GM21825 (cell line): ENCODE results near the gene NCOA3.
"Not testable (repeated sequence)": the region's sequence is repeated elsewhere in the genome, so short reads cannot be mapped to it uniquely, and the experiment has no call there.

Experiments
- ATAC-seq: cut with Tn5 transposase; IDR thresholded peaks from one replicate; pipeline ENCODE4 v1.9.1; 2021; ENCODE audit warnings: mild to moderate bottlenecking, moderate library complexity; ENCODE audit not compliant: unreplicated experiment

Gene NCOA3

GRCh38 chr20:47561180-47561579 lies 59.5 kb downstream of the NCOA3 start:
- ATAC-seq, result no peak

GRCh38 chr20:47561603-47562583 lies 60.2 kb downstream of the NCOA3 start:
- ATAC-seq, result no peak

GRCh38 chr20:47566269-47566668 lies 64.6 kb downstream of the NCOA3 start:
- ATAC-seq, result no peak

- no peak for ATAC-seq
Observed at GRCh38 chr20:47568019-47568418, 66.3 kb downstream of the NCOA3 start.

GRCh38 chr20:47568837-47569410 lies 67.2 kb downstream of the NCOA3 start:
- no peak for ATAC-seq

- no peak for ATAC-seq
Observed at GRCh38 chr20:47571426-47571825, 69.7 kb downstream of the NCOA3 start.

- ATAC-seq, result no peak
Observed at GRCh38 chr20:47572105-47572729, 70.5 kb downstream of the NCOA3 start.

- ATAC-seq, result no peak
Observed at GRCh38 chr20:47573559-47573958, 71.9 kb downstream of the NCOA3 start.

- ATAC-seq, result no peak
Observed at GRCh38 chr20:47574616-47575364, 73.1 kb downstream of the NCOA3 start.

GRCh38 chr20:47576516-47577033 lies 74.9 kb downstream of the NCOA3 start:
- peak; percentile 61 for ATAC-seq

GRCh38 chr20:47577314-47577713 lies 75.6 kb downstream of the NCOA3 start:
- no peak for ATAC-seq

GRCh38 chr20:47578543-47578942 lies 76.9 kb downstream of the NCOA3 start:
- ATAC-seq, result no peak

GRCh38 chr20:47580686-47581085 lies 79.0 kb downstream of the NCOA3 start:
- ATAC-seq, result not testable (repeated sequence)

- no peak for ATAC-seq
Observed at GRCh38 chr20:47581090-47581489, 79.4 kb downstream of the NCOA3 start.

- ATAC-seq, result no peak
Observed at GRCh38 chr20:47583551-47583950, 81.9 kb downstream of the NCOA3 start.

GRCh38 chr20:47585087-47585747 lies 83.5 kb downstream of the NCOA3 start:
- no peak for ATAC-seq

- no peak for ATAC-seq
Observed at GRCh38 chr20:47586649-47587294, 85.1 kb downstream of the NCOA3 start.

GRCh38 chr20:47588158-47588557 lies 86.5 kb downstream of the NCOA3 start:
- ATAC-seq, result no peak

- no peak for ATAC-seq
Observed at GRCh38 chr20:47591231-47591630, 89.5 kb downstream of the NCOA3 start.

GRCh38 chr20:47594157-47594556 lies 92.5 kb downstream of the NCOA3 start:
- no peak for ATAC-seq
